Neural cell (in vitro differentiated cells): ENCODE measurements around the gene SDSL.

ENCODE experiments used
- EZH2 ChIP-seq: fragments of 200-600, 300-800 bp; shearing (Covaris generic), sonication (generic); IDR thresholded peaks from 2 replicates; pipeline ENCODE4 v1.6.1; 2014; ENCODE audit warnings: antibody characterized with exemption, low read length, borderline replicate concordance, mild to moderate bottlenecking; ENCODE audit not compliant: insufficient read depth, poor library complexity, severe bottlenecking
- POLR2AphosphoS5 ChIP-seq: IDR thresholded peaks from 2 replicates; pipeline ENCODE4 v1.6.1; 2012
- SMC3 ChIP-seq: fragments of 450-650 bp; conservative IDR thresholded peaks from 2 replicates; pipeline ENCODE4 v1.6.1; 2014; ENCODE audit warnings: antibody characterized with exemption, mild to moderate bottlenecking, moderate library complexity; ENCODE audit not compliant: poor library complexity
- TAF1 ChIP-seq: IDR thresholded peaks from 2 replicates; pipeline ENCODE4 v1.6.1; 2012; ENCODE audit warnings: low read depth
- TF ChIP-seq, protein P1 (sequence below): fragments of 450-650 bp; IDR thresholded peaks from 2 replicates; pipeline ENCODE4 v1.5.1; 2014; ENCODE audit warnings: antibody characterized with exemption, mild to moderate bottlenecking, moderate library complexity; ENCODE audit not compliant: poor library complexity, severe bottlenecking

GRCh38 chr12:113385282-113385882 is 36.8 kb upstream of the SDSL start:
- TF ChIP-seq, protein P1, sequence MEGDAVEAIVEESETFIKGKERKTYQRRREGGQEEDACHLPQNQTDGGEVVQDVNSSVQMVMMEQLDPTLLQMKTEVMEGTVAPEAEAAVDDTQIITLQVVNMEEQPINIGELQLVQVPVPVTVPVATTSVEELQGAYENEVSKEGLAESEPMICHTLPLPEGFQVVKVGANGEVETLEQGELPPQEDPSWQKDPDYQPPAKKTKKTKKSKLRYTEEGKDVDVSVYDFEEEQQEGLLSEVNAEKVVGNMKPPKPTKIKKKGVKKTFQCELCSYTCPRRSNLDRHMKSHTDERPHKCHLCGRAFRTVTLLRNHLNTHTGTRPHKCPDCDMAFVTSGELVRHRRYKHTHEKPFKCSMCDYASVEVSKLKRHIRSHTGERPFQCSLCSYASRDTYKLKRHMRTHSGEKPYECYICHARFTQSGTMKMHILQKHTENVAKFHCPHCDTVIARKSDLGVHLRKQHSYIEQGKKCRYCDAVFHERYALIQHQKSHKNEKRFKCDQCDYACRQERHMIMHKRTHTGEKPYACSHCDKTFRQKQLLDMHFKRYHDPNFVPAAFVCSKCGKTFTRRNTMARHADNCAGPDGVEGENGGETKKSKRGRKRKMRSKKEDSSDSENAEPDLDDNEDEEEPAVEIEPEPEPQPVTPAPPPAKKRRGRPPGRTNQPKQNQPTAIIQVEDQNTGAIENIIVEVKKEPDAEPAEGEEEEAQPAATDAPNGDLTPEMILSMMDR = no peak
- TF ChIP-seq SMC3 = no peak
- no peak for TF ChIP-seq EZH2
- TF ChIP-seq POLR2AphosphoS5 = no peak
- TF ChIP-seq TAF1 = no peak
